ENCODE measurements around the gene GLIS2.

The GLIS2 gene

GRCh38 chr16:4297480-4297879, 18.4 kb upstream of the GLIS2 start:
- 89 to 95% methylated on average over 4 to 5 of the region's 6 CpGs for WGBS, 2 experiments (ENCODE audit: insufficient coverage in 2 of 2)

DNA sequence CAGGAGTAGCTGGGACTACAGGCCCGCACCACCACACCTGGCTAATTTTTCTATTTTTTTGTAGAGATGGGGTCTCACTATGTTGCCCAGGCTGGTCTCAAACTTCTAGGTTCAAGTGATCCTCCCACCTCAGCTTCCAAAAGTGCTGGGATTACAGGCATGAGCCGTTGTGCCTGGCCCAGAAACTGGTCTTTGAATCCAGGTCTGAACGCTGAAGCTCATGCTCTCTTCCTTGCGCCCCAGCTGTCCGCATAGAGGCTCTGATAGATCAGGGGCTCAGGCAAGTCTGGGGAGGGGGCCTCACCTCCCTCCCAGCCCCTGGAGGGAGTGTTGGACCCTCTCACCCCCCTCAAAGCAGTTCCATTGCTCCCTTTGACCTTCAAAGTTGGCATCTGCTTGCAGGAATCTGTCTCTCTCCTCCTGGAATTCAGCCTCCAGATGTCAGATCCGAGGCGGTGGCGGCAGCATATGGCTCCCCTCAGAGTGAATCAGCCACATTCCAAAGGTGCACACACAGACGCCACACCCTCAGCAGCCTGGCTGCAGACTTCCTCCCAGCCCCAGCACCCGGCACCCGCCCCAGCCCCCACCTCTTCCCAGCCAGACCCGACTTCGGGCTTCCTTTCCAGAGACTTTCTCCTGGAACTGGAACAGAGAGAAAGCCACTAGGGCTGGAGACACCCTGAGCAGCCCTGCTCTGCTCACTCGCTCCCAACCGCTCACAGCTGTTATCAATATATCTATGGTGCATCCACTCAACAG, 16.9 kb upstream of the GLIS2 start:
- peaks cover 50% of the 10 kb centered on the region for H3K4me1 ChIP-seq (ENCODE audit: control insufficient read depth, insufficient read depth, low read length, poor library complexity, severe bottlenecking)
- no peak overlapping the region for H3K4me3 ChIP-seq (ENCODE audit: extremely low read depth, insufficient read depth, low read length, poor library complexity, severe bottlenecking)
- no peaks in the 10 kb centered on the region for H3K9me3 ChIP-seq (ENCODE audit: control insufficient read depth, low read length)
- no peaks in the 10 kb centered on the region for H3K36me3 ChIP-seq (ENCODE audit: control insufficient read depth, insufficient read depth, low read length)
- 37 to 69% methylated on average over 8 to 13 of the region's 15 CpGs for WGBS, 2 experiments (ENCODE audit: insufficient coverage in 2 of 2)
- peak overlapping the region; percentile 96 for H3K27ac ChIP-seq (ENCODE audit: low read depth, low read length, severe bottlenecking)

More at GRCh38 chr16:4297480-4297879, 18.4 kb upstream of the GLIS2 start:
- H3K9me3 ChIP-seq (ENCODE audit: control insufficient read depth, low read length) = no peaks in the 10 kb centered on the region
- H3K36me3 ChIP-seq (ENCODE audit: control insufficient read depth, insufficient read depth, low read length) = no peaks in the 10 kb centered on the region
- H3K27ac ChIP-seq (ENCODE audit: low read depth, low read length, severe bottlenecking) = no peak overlapping the region
- H3K4me3 ChIP-seq (ENCODE audit: extremely low read depth, insufficient read depth, low read length, poor library complexity, severe bottlenecking) = no peak overlapping the region
- H3K4me1 ChIP-seq (ENCODE audit: control insufficient read depth, insufficient read depth, low read length, poor library complexity, severe bottlenecking) = peaks cover 54% of the 10 kb centered on the region

DNA sequence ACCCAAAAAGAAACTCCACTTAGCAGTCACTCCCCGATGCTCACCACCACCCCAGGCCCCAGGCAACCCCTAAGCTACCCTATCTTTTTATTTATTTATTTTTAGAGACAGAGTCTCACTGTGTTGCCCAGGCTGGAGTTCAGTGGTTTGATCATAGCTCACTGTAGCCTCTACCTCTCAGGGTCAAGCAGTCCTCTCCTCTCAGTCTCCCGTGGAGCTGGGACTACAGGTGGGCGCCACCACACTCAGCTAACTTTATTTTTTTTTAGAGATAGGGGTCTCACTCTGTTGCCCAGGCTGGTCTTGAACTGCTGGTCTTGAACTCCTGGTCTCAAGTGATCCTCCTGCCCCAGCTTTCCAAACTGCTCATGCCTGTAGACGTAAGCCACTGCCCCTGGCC, 14.7 kb upstream of the GLIS2 start:
- Histone ChIP-seq H3K4me1 (ENCODE audit: control insufficient read depth, insufficient read depth, low read length, poor library complexity, severe bottlenecking) (peaks cover 45% of the 10 kb centered on the region), H3K36me3 (ENCODE audit: control insufficient read depth, insufficient read depth, low read length) (no peaks in the 10 kb centered on the region), H3K27ac (ENCODE audit: low read depth, low read length, severe bottlenecking) (no peak overlapping the region), H3K9me3 (ENCODE audit: control insufficient read depth, low read length) (no peaks in the 10 kb centered on the region), H3K4me3 (ENCODE audit: extremely low read depth, insufficient read depth, low read length, poor library complexity, severe bottlenecking) (no peak overlapping the region)
- 93 to 100% methylated on average over 4 of the region's 4 CpGs for WGBS, 2 experiments (ENCODE audit: insufficient coverage in 2 of 2)

- Histone ChIP-seq H3K27ac (ENCODE audit: low read depth, low read length, severe bottlenecking) (no peak overlapping the region), H3K36me3 (ENCODE audit: control insufficient read depth, insufficient read depth, low read length) (no peaks in the 10 kb centered on the region), H3K9me3 (ENCODE audit: control insufficient read depth, low read length) (no peaks in the 10 kb centered on the region), H3K4me1 (ENCODE audit: control insufficient read depth, insufficient read depth, low read length, poor library complexity, severe bottlenecking) (peaks cover 51% of the 10 kb centered on the region), H3K4me3 (ENCODE audit: extremely low read depth, insufficient read depth, low read length, poor library complexity, severe bottlenecking) (no peak overlapping the region)
- 91 to 100% methylated on average over 4 to 6 of the region's 6 CpGs for WGBS, 2 experiments (ENCODE audit: insufficient coverage in 2 of 2)
Measured at GRCh38 chr16:4301968-4302367, 13.9 kb upstream of the GLIS2 start.

- 64 to 69% methylated on average over 9 to 13 of the region's 13 CpGs for WGBS, 2 experiments (ENCODE audit: insufficient coverage in 2 of 2)
- Histone ChIP-seq H3K27ac (ENCODE audit: low read depth, low read length, severe bottlenecking) (peak overlapping the region; percentile 16), H3K9me3 (ENCODE audit: control insufficient read depth, low read length) (no peaks in the 10 kb centered on the region), H3K4me1 (ENCODE audit: control insufficient read depth, insufficient read depth, low read length, poor library complexity, severe bottlenecking) (peaks cover 35% of the 10 kb centered on the region), H3K4me3 (ENCODE audit: extremely low read depth, insufficient read depth, low read length, poor library complexity, severe bottlenecking) (no peak overlapping the region), H3K36me3 (ENCODE audit: control insufficient read depth, insufficient read depth, low read length) (no peaks in the 10 kb centered on the region)
Measured at GRCh38 chr16:4303973-4304372, 11.9 kb upstream of the GLIS2 start.

- H3K27ac ChIP-seq (ENCODE audit: low read depth, low read length, severe bottlenecking) = peak overlapping the region; percentile 75
- H3K36me3 ChIP-seq (ENCODE audit: control insufficient read depth, insufficient read depth, low read length) = no peaks in the 10 kb centered on the region
- no peaks in the 10 kb centered on the region for H3K9me3 ChIP-seq (ENCODE audit: control insufficient read depth, low read length)
- WGBS, 2 experiments (ENCODE audit: insufficient coverage in 2 of 2) = 59 to 65% methylated on average over 14 to 16 of the region's 16 CpGs
- H3K4me1 ChIP-seq (ENCODE audit: control insufficient read depth, insufficient read depth, low read length, poor library complexity, severe bottlenecking) = peaks cover 36% of the 10 kb centered on the region
- peak overlapping the region; percentile 47 for H3K4me3 ChIP-seq (ENCODE audit: extremely low read depth, insufficient read depth, low read length, poor library complexity, severe bottlenecking)
Measured at GRCh38 chr16:4306470-4307214, 9.2 kb upstream of the GLIS2 start.

DNA sequence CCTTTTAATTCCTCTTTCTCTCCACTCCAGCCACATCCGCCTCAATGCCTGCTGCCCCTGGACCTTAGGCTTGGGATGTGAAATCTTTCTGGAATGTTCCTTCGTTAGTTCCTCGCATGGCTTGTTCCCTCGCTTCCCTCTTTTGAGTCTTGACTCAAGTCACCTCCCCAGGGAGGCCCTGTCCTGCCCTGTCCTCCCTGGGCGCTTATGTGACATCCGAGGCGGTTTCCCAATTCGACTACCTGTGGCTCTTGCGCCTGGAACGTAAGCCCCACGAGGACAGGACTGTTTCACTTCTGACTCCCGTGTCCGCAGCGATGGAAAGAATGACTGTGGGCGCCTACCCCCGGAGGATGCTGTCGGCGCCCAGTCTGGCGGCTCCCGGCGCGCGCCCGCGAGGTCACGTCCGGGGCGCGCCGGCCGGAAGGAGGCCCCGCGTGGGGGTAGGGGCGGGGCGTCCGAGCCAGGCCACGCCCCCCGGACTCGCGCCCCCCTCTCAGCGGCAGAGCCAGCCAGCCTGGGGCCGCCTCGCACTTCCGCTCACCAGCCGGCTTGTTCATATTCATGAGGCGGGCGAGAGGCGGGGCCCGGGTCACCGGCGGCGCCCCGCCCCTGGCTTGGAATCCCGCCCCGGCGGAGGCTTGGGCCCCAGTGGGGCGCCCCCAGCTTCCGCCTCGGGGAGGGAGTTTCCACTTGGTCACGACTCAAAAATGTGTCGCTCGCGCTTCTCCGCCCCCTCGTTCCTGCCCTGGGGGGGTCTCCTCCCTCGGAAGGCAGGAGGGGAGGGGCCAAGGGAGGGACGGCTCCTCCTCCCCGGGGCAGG, 8.4 kb upstream of the GLIS2 start:
- Histone ChIP-seq H3K4me1 (ENCODE audit: control insufficient read depth, insufficient read depth, low read length, poor library complexity, severe bottlenecking) (peaks cover 36% of the 10 kb centered on the region), H3K36me3 (ENCODE audit: control insufficient read depth, insufficient read depth, low read length) (no peaks in the 10 kb centered on the region), H3K4me3 (ENCODE audit: extremely low read depth, insufficient read depth, low read length, poor library complexity, severe bottlenecking) (peak overlapping the region; percentile 47), H3K27ac (ENCODE audit: low read depth, low read length, severe bottlenecking) (peak overlapping the region; percentile 75), H3K9me3 (ENCODE audit: control insufficient read depth, low read length) (no peaks in the 10 kb centered on the region)
- WGBS, 2 experiments (ENCODE audit: insufficient coverage in 2 of 2) = 11 to 13% methylated on average over 56 to 63 of the region's 68 CpGs

GRCh38 chr16:4309102-4309832, 6.6 kb upstream of the GLIS2 start:
- H3K4me1 ChIP-seq (ENCODE audit: control insufficient read depth, insufficient read depth, low read length, poor library complexity, severe bottlenecking) = peaks cover 29% of the 10 kb centered on the region
- H3K9me3 ChIP-seq (ENCODE audit: control insufficient read depth, low read length) = no peaks in the 10 kb centered on the region
- 84 to 90% methylated on average over 11 to 13 of the region's 14 CpGs for WGBS, 2 experiments (ENCODE audit: insufficient coverage in 2 of 2)
- H3K27ac ChIP-seq (ENCODE audit: low read depth, low read length, severe bottlenecking) = no peak overlapping the region
- no peak overlapping the region for H3K4me3 ChIP-seq (ENCODE audit: extremely low read depth, insufficient read depth, low read length, poor library complexity, severe bottlenecking)
- no peaks in the 10 kb centered on the region for H3K36me3 ChIP-seq (ENCODE audit: control insufficient read depth, insufficient read depth, low read length)

DNA sequence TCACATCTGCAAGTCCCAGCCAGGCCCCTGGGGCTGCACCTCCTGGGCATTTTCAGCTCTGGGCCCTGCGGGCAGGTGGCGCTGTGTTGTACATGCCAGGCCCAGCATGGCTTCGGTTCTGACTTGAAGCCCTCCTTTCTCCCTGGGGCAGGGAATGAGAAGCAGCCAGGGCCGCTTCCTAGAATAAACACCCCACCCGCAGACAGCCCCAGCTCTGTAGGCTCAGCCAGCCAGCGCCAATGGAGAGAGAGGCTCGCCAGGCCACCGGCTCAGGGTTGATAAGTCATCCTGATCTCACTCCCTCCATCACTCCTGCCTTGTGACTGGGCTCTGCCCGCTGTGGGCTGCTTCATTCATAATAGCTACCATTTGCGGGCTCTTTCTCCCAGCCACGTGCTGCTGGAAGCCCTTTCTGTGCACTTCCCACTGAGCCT, 6.0 kb upstream of the GLIS2 start:
- peak overlapping the region; percentile 41 for H3K27ac ChIP-seq (ENCODE audit: low read depth, low read length, severe bottlenecking)
- no peaks in the 10 kb centered on the region for H3K9me3 ChIP-seq (ENCODE audit: control insufficient read depth, low read length)
- 11 to 18% methylated on average over 8 to 11 of the region's 11 CpGs for WGBS, 2 experiments (ENCODE audit: insufficient coverage in 2 of 2)
- peaks cover 23% of the 10 kb centered on the region for H3K4me1 ChIP-seq (ENCODE audit: control insufficient read depth, insufficient read depth, low read length, poor library complexity, severe bottlenecking)
- no peaks in the 10 kb centered on the region for H3K36me3 ChIP-seq (ENCODE audit: control insufficient read depth, insufficient read depth, low read length)
- H3K4me3 ChIP-seq (ENCODE audit: extremely low read depth, insufficient read depth, low read length, poor library complexity, severe bottlenecking) = no peak overlapping the region

All from mesodermal cell (in vitro differentiated cells).